ENCODE measurements around the gene ARHGEF40.

Gene ARHGEF40

DNA sequence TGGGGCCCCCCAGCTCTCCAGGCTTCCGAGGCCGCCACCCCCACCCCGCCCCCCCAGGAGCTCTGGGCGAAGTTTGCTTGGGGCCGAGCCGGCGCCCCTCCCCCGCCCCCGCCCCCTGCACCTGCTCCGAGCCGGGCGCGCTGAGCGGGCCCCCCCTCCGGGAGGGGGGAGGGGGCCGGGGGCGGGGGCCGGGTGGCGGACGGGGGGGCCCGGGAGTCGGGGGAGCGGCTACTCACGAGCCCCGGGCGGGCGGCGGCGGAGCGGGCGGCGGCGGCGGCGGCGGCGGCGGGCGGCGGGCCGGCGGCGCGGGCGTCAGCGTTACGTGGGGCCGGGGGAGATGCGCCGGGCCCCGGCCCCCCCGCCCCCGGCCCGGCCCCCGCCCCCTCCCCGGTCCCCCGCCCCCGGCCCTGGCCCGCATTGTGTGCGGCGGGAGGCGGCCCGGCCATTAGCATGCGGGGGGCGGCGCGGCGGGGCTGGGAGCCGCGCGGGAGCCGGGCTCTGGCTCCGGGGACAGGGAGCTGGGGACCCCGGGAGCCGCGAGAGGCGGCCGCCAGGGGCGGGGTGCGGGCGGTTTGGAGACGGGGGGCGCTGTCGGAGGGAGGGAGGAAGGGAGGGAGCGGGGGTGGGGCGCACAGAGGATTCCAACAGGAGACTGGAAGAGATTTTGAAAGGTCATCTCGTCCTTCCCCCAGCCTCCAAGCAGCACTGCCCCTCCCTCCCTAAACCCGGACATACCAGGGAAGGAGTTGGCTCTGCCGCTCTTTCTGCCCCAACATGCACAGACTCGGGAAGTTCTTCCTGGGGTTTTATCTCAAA lies 28.2 kb downstream of the ARHGEF40 start, which contains the start of gene ZNF219:
Gene ZNF219 (minus strand): TSS at position 580 of the 816 bp plus-strand sequence. CDS start 5,064 bp downstream, outside the sequence.
- DNase-seq (ENCODE audit: low read depth, low spot score) = no peak

- DNase-seq (ENCODE audit: low read depth, low spot score) = no peak
Measured at GRCh38 chr14:21098892-21099595, 28.9 kb downstream of the ARHGEF40 start.

GRCh38 chr14:21099596-21099985 lies 29.5 kb downstream of the ARHGEF40 start:
- DNase-seq (ENCODE audit: low read depth, low spot score) = no peak

GRCh38 chr14:21100931-21101330 lies 30.8 kb downstream of the ARHGEF40 start, which contains the start of gene TMEM253:
Gene TMEM253, plus strand, starts transcription at chr14:21101066. Its CDS starts 278 bp downstream, at chr14:21101344.
- DNase-seq (ENCODE audit: low read depth, low spot score) = no peak

- no peak for DNase-seq (ENCODE audit: low read depth, low spot score)
Measured at GRCh38 chr14:21101802-21102413, 31.8 kb downstream of the ARHGEF40 start.

DNA sequence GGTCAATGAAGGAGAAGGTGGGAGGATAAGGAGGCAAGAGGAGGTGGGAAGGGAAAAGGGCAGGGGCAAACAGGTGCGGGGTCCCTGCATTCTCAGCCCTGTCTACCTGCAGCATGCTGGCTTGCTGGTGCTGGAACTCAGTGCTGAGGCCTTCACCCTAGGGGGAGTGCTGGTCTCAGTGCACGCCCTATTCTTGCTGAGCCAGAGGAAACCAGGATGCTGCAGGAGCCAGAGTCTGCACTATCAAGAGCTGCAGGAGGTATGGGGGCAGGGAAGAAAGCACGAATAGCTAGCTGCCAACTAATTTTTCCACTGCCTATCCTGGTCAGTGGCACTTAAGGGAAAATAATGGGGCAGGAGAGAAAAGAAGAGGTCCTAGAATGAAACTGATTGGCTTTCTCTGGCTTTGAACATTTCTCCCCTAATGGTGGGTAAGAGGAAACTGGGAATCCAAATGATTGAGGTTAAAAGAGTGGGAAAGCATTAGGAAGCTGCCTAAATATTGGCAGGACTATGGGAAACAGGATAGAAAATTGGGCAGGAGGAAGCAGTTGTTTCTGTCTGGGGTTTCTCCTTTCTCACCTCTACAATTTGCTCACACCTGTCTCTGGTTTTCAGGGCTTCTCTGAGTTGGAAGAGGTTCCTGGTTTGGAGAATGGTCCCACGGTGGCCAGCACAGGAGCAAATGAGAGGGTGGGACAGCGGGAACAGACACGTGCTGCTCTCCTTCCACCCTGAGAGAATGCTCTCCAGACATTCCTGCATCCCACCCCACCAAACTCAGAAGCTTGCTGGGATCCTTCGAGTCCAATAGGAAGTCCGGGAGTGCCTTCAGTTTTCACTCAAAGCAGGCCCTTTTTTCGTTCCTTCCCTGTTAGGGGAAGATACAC lies 32.7 kb downstream of the ARHGEF40 start:
- DNase-seq (ENCODE audit: low read depth, low spot score) = no peak

- no peak for DNase-seq (ENCODE audit: low read depth, low spot score)
Measured at GRCh38 chr14:21103411-21103709, 33.3 kb downstream of the ARHGEF40 start.

DNA sequence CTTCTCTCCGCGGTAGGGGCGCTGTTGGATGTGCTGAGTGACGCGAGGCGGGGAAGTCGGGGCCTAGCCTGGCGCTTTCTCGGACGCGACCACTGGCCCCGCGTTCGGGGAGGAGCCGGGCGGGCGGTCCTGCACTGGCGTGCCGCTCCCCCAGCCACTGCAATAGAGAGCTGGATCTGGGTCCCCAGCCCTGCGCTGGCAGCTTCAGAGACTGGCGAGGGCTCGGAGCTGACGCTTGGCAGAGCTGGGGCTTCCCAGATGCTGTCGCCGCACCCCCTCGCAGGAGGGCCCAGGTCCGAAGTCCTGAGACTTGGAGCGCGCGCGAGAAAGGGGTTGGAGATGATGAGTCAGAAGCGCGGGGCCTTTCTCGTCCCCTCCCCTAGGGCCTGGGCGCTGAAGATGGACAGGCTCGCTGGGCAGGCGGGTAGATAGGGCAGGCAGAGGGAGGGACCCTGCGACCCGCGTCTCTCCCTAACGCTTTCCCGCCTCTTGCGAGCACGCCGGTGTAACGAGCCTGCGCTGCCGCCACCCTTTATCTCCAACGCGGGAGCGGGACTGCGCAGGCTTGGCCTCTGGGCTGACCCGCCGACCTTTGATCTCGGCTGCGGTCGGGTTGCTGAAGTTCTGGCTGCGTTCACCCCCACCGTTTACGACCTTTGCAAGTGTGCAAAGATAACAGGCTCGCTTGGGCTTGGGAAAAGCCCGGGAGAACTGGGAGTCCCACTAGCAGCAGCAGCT lies 33.8 kb downstream of the ARHGEF40 start:
- peak; percentile 95 for DNase-seq (ENCODE audit: low read depth, low spot score)

- peak; percentile 61 for DNase-seq (ENCODE audit: low read depth, low spot score)
Measured at GRCh38 chr14:21104448-21105060, 34.5 kb downstream of the ARHGEF40 start.

DNA sequence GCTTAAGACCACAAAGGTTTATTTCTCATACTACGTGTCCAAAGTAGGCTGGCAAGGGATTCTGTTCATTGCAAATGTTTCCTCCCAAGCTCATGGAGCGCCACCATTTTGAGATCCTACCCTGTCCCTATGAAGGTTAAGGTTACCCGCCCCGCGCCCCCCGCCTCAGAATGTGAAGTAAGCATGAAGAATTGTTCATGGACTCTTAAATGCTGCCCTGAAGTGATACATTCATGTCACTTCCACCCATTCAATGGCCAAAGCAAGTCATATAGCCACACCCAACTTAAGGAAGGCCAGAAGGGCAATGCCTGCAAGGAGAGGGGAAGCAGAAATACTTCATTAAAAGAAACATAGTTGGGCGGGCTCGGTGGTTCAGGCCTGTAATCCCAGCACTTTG lies 35.0 kb downstream of the ARHGEF40 start:
- no peak for DNase-seq (ENCODE audit: low read depth, low spot score)

- DNase-seq (ENCODE audit: low read depth, low spot score) = no peak
Measured at GRCh38 chr14:21106176-21106497, 36.0 kb downstream of the ARHGEF40 start.

DNA sequence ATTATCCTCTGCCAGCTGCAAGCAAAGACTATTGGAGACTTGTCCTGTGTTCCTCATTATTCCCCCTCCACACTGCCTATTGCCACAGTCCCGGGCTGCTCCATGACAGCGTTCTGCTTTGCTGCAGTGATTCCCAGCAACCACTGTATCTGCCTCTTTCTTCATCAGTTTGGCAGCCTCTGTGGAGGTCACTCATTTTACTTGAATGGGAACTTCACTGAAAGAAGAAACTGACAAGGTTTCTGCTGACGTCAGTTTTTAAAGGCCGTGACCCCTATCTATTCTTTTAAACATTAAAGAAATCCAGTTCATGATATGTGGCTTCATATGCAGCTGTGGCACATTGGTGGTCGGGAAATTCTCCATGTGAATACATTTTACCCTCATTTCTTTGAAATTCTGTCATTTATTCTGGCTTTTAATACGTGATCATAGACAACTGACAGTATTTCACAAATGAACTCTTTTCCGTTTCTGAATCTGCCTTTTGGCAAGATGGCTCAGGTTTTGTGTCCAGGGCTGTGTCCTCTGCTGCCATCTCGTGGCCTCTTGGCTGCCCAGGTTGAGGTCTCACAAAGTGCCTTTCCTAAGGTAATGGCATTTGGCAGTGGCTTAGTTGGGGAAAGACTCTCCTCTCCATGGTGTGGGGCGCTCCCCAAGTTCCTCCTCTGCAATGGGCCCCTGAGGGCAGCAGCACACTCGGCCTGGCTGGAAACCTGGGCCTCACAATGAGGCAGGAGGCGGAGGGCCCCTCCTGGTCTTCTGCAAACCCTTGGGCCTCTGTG lies 36.6 kb downstream of the ARHGEF40 start:
- DNase-seq (ENCODE audit: low read depth, low spot score) = peak; percentile 67

- DNase-seq (ENCODE audit: low read depth, low spot score) = no peak
Measured at GRCh38 chr14:21107283-21107800, 37.2 kb downstream of the ARHGEF40 start.

DNA sequence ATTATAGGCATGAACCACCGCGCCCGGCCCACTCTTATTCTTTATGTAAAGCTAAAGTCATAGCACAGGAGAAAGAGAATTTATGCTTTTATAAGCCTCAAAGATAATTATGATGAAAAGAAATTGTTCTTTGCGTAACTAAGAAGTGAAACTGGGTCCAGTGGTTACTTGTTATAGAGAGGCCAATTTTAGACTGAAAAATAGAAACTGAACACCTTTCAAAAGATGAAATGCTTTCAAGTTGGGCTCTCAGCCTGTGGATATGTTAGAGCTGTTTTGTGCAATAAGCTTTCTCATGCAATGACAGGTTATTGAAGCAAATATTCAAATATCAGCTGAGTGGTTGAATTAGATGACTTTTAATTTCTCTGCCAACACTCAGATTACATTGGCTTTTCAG lies 38.7 kb downstream of the ARHGEF40 start:
- DNase-seq (ENCODE audit: low read depth, low spot score) = no peak

DNA sequence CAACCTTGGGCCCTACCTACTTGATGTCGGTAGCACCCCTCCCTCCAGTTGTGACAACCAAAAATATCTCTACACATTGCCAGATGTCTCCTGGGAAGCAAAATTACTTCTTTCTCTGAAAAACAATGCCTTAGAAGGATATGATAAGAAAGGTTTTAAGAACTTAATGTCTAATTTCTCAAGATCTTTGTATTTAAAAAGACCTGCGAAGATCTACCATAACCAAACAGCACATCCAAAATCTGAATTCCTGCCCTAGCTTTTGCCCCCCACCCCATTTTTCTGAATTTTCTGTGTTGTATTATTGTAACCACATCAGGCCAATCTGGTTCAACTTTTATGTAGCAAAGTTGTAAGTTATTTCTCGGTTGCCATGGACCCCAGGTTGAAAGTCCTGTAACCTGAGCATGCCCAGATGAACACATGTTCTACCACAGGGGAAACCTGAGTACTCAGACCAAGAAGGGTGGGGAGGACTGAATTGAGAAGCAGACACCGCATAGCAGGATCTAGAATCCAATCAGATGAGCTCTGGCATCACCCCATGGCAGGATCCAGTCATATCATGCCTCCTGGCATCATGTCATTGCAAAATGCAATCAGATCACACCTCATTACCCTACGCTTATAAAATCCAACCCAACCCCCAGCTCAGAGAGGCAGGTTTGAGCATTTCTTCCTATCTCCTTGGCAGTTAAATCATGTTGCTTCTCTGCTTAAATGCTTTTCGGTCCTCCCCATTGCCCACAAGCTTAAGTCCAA lies 39.5 kb downstream of the ARHGEF40 start:
- DNase-seq (ENCODE audit: low read depth, low spot score) = no peak

DNA sequence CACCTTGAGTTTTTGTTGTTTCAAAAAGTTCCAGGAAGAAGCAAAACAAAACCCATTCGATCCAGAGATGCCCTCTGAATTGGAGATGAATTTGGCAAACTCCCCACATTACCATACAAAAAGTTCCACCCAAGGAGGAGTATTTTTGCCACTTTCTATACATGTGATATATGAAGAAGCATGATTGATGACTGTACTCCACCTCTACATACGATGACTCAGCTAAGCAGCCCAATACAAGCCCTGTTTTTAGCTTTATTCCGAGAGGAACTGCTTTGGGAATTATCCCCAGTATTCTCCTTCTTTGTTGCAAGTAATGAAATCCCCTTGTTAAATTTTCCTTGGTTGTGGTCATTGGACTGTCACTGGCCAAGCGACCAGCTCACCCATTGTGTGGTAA lies 42.2 kb downstream of the ARHGEF40 start:
- no peak for DNase-seq (ENCODE audit: low read depth, low spot score)

DNA sequence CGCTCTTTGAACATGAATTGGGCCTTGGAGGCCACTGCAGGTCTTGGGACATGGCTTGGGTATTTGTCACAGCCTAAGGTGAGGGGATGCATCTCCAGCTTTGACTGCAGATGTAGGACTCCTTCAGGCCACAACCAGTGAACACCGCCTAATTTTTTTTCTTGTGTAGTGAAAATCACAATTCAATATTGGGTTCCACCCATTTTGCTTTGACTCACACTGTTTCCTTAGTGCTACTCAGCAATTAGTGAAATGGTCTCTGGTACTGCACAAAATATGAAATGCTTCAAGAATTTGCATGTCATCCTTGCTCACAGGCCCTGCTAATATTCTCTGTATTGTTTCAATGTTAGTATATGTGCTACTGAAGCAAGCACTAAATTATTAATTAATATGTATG lies 43.3 kb downstream of the ARHGEF40 start:
- DNase-seq (ENCODE audit: low read depth, low spot score) = no peak

DNA sequence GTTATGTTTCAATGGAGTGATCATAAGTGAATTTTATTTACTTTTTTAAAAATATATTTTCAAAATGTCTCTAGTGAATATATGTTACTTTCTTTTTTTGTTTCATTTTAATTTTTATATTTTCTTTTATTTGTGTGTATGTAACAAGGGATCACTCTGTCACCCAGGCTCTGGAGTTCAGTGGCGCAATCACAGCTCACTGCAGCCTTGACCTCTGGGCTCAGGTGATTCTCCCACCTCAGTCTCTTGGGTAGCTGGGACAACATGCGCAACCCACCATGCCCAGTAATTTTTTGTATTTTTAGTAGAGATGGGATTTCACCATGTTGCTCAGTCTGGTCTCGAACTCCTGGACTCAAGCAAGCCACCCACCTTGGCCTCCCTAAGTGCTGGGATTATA lies 48.8 kb downstream of the ARHGEF40 start:
- DNase-seq (ENCODE audit: low read depth, low spot score) = no peak

DNA sequence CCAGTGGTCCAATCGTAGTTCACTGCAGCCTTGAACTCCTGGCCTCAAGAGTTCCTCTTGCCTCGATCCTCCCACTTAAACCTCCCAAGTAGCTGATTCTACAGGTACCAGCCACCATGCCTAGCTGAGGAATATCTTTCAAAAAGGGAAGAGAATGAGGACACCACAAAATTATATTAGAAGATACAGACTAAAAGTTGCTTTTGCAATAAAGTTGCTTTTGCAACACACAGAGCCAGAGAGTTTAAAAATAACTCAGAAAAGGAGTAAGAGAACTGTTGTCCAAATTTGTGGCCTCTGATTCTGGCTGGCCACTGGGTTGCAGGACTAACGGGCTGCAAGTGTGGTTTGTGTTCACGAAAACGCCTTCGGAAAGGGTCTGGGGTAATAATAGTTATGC lies 50.6 kb downstream of the ARHGEF40 start:
- DNase-seq (ENCODE audit: low read depth, low spot score) = no peak

Data from smooth muscle cell of the brain vasculature (primary cell).